GM18951 (cell line): Measurements from ENCODE around the gene HOXB3.

Experiments used
- POLR2A ChIP-seq: IDR thresholded peaks from 4 replicates; pipeline ENCODE4 v1.6.1; 2011; ENCODE audit warnings: mild to moderate bottlenecking; ENCODE audit not compliant: insufficient read length, insufficient read depth; ENCODE audit errors: extremely low read depth
- in situ Hi-C: fragments of 300-500 bp; cut with MboI; formaldehyde crosslinking; loops from one replicate; pipeline ENCODE4 v1.12.0; 2022; ENCODE audit warnings: low sequenced_read_pairs, mixed read lengths, inconsistent platforms; ENCODE audit not compliant: unreplicated experiment

HOXB3 gene

DNA sequence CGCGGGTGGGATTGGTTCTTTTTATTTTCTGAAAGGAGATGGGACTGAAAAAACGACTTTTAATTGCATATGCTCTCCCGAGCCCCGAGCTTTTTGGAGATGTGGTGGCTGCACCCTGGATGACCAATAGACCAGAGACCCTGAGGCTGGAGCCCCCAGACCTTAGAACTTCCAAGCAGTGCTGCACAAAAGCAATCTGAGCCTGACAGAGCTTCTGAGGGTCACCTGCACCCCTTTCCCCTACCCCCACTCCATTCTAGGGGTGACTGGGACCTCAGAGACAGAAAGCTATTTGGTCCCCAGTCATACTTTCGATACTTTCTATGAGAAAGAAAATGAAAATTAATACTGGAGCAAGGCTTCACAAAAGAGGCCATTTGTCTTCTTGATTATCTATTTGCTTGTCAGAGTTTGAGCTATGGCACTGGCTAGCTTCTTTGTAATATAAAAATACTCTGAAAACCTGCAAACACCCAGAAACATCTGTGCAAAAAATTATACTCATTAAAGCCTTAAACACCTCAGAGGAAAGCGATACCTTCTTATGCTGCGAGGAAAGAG, 15.5 kb downstream of the HOXB3 start:
- in situ Hi-C loops, result no loop called here
- TF ChIP-seq POLR2A, result no peak

DNA sequence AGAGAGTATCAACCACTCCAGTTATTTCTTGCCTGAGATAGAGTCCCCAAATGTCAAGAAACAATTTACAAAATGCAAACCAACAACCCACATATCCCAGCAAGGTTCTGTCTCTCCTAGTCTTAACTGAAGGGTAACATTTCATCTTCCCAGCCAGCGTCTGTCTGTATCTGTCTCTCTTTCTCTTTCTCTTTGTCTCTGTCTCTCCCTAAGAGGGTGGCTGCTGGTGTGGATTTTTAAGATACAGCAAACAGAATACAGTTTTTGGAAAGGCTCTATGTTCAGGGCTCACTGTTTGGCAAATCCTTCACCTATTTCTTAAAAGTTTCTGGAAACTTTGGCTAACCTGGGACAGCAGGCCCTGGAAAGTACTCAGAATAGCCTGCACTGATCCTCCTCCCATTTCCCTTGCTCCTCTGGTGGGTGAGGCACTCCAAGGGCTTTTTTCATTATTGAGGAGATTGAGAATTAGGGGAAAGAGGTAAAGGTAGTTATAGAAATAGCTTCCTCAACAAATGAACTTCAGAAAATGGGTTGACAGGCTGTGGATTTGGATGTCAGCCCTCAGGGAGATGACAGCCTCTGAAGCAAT, 18.1 kb downstream of the HOXB3 start:
- TF ChIP-seq POLR2A, result no peak
- in situ Hi-C loops, result no loop called here

DNA sequence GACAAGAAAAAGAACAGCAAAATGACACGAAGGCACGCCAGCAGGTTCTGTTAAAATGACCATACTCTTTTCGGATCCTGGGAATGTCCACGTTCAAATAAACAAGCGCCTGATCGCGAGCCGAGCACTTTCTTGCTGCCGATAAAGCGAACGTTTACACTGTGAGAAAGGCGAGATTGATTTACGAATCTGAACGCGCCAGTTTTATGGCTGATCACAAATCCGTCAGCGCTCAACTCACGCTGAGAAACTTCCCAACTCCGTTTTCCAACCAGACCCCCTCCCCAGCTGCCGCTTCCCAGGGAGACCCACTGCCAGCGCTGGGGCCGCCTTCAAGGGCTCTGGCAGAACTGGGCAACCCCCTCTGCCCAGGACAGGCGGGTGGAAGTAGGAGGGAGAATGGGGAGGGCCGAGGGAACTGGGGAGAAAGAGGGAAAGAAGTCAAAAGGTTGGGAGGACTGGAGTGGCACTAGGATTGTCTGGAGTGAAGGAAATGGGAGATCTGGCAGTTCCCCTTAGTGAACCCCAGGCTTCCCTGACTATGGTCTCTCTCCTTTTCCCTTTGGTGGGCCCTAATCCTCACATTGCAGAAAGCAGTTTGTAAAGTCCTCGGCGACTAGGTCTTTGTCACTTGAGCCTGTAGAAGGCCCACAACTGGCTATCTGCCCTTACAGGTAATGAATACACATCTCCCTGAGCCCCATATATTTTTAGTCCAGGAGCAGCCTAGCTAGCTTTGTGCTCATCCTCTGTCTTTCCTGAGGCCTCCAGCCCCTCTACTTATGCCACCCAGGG, 18.8 kb downstream of the HOXB3 start:
- TF ChIP-seq POLR2A, result no peak

DNA sequence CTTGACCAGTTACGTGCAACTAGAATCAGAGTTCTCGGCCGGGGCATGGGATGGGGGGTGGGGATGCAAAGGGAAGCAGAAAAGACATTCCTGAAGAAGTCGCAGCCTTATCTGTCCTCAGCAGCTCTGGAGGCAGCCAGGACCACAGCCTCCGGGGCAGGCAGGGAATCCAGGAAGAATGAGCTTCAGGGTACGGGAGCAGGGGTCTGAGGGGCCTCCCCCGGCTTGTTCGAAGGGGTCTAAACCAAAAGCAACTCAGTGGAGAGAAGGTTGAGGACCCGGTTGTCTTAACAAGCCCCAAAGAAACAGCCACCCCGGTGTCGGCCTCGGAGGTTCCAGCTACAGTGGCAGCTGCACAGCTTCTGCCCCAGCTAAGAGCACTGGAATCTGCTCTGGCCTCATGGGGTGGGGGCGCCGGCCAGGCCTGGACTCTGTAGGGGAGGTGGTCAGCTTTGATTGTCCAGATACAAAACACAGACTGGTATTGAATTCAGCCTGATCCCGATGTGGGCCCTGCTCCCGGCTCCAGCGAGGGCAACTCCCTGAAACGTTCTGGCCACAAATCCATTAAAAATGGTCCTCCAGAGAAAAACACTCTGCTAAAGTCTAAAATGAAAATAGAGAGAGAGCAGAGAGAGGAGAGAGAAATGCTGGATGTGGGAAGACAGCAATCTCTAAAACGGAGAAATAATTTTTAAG, 19.6 kb downstream of the HOXB3 start:
- no peak for TF ChIP-seq POLR2A
- in situ Hi-C loops, result no loop called here

More for the DNA sequence above, 18.8 kb downstream of the HOXB3 start:
- in situ Hi-C loops, result no loop called here

GRCh38 chr17:48569674-48570324, 20.2 kb downstream of the HOXB3 start:
- no peak for TF ChIP-seq POLR2A
- in situ Hi-C loops, result no loop called here

DNA sequence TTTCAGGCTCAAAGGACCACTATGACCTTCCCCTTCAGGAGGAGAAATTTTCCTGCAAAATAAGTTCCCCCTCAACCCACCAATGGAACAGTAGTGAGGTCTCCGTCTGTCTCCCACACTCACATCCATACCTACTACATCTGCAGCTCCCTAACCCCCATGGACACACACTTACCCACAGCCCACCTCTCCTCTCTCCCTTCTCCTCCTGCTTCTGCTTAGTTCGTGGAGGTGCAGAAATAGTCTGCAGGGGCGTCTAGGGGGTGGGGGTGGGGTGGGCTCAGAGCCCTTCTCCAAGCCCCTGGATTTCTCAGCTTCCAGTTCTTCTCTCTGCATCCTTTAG, 20.8 kb downstream of the HOXB3 start:
- in situ Hi-C loops, result no loop called here
- TF ChIP-seq POLR2A, result no peak

DNA sequence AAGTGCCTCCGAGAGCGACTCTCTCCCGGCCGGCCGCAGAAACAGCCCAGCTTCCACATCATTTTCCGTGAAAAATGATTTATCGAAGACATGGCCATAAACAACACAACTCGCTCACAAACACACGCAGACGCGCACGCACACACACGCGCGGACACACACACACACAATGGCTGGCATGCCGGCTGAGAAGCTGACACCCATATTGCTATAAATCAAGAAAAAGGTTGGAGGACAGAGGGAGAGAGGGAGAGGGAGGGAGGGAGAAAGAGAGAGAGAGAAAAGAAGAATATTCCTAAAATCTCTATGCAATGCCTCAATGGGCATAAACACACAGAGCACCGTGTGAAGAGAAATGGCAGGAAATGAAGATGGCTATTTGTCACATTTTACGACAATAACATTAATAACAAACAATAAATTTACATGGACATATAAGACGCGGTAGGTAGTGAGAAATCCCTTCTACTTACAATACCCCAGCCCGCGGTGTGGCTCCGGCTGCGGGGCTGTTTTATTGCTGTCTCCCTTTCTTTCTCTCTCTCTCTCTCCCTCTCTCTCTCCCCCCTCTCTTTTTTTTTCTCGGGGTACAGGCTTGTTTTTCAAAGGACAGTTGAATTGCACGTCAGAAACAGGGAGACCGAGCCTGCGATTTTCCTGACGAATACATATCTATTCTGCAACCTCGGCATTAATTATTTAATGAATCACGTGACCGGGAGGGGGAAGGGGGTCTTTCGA, 21.4 kb downstream of the HOXB3 start:
- in situ Hi-C loops, result no loop called here
- no peak for TF ChIP-seq POLR2A

- in situ Hi-C loops, result no loop called here
Observed at GRCh38 chr17:48567646-48568354, 22.2 kb downstream of the HOXB3 start.

GRCh38 chr17:48567209-48567608, 22.8 kb downstream of the HOXB3 start:
- in situ Hi-C loops, result no loop called here
- no peak for TF ChIP-seq POLR2A

More at GRCh38 chr17:48567646-48568354, 22.2 kb downstream of the HOXB3 start:
- TF ChIP-seq POLR2A, result no peak

GRCh38 chr17:48566717-48567116, 23.3 kb downstream of the HOXB3 start:
- in situ Hi-C loops, result no loop called here
- TF ChIP-seq POLR2A, result no peak

GRCh38 chr17:48565925-48566710, 23.9 kb downstream of the HOXB3 start:
- in situ Hi-C loops, result no loop called here
- no peak for TF ChIP-seq POLR2A
